Activated naive CD8-positive, alpha-beta T cell treated with anti-CD3 and anti-CD28 coated beads, Interleukin-2, amount 50 U/mL, for 16 hours (primary cell): ENCODE data around the gene CENPU.

Source experiments
- DNase-seq: peaks from one replicate; pipeline ENCODE4 v3.0.0-alpha.2; 2020; ENCODE audit warnings: low read depth, low spot score

The CENPU gene

DNA sequence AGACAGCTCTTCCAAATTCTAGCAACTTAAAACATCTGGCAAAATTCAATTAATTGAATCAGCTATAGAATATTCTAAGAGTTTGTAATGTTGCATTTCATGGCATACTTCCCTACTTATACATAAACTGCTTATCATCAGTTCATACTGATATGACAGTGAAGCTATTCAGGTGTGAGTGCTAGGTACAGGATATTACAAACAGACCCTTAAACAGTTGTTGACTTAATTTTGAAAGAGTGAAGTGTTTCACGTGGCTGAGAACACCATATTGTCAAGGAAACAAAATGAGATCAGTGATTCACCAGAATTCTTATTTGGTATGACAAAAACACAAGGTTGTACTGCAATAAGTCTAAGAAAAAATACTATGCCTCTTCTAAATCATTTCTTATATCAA lies 27.4 kb downstream of the CENPU start:
- no peak for DNase-seq

DNA sequence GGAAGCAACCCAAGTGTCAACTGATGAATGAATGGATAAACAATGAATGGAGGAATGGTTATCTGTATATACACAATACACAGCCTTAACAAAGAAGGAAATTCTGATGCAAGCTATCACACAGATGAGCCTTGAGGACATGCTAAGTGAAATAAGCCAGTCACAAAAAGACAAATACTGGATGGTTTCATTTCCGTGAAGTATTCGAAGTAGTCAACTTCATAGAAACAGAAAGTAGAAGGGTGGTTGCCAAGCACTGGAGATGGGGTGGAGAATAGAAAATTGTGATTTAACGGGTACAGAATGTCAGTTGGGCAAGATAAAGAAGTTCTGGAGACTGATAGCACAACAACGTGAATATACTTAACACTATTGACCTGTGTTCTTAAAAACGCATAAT lies 28.2 kb downstream of the CENPU start:
- no peak for DNase-seq

GRCh38 chr4:184702114-184702513 lies 31.8 kb downstream of the CENPU start:
- DNase-seq = no peak

GRCh38 chr4:184699941-184700340 lies 34.0 kb downstream of the CENPU start:
- DNase-seq = no peak

GRCh38 chr4:184697956-184698355 lies 35.9 kb downstream of the CENPU start:
- DNase-seq = no peak

- DNase-seq = no peak
These were observed 38.6 kb downstream of the CENPU start for GRCh38 chr4:184695178-184695896.

DNA sequence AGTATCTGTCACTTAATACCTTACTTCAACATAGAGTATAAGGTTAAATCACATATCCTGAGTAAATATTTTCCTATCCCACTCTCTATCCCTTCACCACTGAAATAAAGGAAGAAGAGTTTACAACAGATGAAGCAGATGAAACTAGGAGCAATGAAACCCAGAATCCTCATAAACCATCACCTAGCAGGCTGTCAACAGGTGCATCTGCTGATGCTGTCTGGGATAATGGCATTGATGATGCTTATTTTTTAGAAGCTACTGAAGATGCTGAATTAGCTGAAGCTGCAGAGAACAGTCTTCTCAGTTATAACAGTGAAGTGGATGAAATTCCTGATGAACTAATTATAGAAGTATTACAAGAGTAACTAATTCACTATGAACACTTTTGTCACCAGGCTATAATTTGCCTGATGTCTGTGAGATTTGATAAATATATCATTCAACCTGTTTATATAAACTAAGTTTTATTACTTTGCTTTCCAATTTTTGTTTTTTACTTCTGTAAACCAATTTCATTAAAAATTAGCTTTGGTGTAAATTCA lies 39.4 kb downstream of the CENPU start:
- DNase-seq = no peak

GRCh38 chr4:184693056-184693455 lies 40.8 kb downstream of the CENPU start:
- DNase-seq = no peak

DNA sequence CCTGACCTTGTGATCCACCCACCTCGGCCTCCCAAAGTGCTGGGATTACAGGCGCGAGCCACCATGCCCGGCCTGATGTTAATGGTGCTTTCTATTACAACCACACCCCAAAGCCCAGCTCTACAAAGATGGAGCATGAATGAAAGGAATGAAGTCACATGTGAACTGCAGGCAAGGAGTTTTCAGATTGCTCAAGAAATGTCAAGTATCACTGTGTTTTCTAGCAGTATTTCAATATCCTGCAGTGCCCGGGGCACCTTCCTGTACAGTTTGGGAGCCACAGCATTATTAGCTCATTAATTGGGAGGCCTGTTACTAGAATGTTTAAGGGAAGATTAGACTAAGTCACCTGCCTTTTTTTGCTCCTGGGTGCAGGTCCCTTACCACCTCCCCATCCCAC lies 44.2 kb downstream of the CENPU start:
- no peak for DNase-seq

DNA sequence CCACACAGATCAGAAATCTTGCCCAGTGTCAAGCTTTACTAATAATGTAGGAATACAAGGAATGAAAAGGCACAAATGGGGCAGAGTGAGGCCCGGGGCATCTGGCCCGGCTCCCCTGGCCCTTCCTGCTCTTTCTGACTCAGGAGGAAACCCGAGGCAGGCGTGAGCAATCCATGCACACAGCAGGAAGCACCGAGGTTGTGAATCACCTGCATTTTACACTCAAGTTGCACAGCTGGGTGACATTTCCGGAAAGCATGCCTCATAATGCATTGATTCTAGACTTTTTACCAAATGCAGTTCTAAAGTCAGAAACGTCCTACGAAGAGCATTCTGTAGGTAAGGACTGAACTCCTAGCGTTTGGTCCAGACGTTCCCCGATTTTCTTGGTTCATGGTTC lies 45.4 kb downstream of the CENPU start:
- no peak for DNase-seq

- DNase-seq = no peak
These were observed 45.9 kb downstream of the CENPU start for GRCh38 chr4:184688005-184688404.

DNA sequence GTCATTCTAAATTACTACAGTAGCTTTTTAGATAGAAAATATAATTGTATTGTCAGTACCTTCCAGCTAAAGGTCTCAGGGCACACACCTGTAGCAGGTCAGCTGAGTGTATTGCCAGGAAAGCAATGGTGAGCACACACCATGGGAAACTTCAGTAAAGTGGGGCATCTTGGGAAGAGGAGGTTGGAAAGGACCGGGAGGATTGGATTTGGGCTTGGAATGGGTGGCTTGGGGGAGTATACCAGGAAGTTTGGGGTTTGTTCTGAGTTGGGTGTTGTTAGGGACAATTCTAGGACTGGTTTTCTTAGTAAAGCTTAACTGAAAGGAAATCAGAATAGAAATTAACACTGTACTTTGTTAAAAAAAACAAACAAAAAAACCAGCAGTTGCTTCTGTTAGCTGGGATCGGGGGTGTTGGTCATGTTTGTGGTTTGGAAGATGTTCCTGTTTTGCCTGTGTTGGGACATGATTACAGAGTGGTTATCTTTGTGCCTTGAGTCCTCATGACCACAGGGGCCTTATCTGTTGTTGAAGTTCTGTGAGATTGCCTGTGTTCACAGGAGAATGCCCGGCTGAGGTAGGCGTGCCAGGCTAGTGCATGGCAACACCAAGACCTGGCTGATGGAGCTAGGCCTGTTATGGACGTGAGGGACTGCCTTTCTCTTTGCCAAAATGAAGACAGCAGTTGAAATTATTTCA lies 49.3 kb downstream of the CENPU start:
- no peak for DNase-seq

DNA sequence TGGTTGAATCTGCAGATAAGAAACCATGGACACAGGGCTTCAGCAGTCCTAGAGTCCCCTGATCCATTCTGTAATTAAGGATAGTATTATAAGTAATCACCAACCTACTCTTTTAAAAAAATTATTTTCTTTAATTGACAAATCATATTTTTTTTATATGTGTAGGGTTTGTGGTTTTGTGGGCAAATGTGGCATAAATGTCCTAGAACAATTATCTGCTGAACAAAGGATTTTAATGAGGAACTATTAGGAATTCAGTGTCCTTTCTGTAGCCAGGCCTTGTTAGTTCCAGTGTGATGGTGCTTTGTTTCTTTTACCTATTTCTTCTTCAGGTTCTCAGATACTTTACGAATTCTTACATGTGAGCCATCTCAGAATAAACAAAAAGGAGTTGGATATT lies 52.0 kb downstream of the CENPU start:
- DNase-seq = no peak

GRCh38 chr4:184680698-184681097 lies 53.2 kb downstream of the CENPU start:
- no peak for DNase-seq

GRCh38 chr4:184675821-184676492 lies 57.9 kb downstream of the CENPU start:
- no peak for DNase-seq

DNA sequence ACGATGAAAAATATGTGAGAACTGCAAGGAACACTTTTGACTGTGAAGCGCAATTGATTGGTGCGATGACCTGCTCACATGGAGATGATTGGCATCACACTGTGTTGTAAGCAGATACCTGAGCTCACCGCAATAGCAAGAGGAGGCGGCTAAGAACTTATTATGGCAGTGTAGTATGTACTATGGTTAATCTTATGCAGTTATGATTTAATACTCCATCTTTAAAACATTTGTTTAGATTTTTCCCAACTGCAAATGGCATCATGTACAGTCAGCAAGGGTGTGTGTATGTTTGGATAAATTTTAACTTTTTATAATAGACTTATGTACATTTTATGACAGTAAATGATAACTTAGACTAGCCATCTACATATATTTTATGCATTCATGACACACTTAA lies 58.9 kb downstream of the CENPU start:
- DNase-seq = no peak

DNA sequence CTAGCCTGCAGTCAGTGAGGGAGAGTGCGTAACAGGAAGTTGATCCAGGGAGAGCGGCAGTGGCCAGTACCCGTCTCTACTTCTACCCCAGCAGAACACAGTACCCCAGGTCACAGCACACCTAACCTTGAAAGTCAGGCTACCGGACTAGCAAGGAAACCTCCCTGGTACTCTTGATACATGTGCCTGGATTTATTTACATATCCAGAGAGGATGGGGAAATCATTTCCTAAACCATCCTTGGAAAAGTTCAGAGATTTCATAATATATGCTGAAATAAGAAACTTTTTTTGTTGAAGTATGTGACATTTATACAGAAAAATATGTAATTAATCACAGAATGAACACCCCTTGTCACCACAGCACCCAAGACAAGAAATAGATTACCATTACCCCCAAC lies 59.9 kb downstream of the CENPU start:
- no peak for DNase-seq

GRCh38 chr4:184672741-184673140 lies 61.2 kb downstream of the CENPU start:
- no peak for DNase-seq

GRCh38 chr4:184671101-184671500 lies 62.8 kb downstream of the CENPU start:
- DNase-seq = no peak

- DNase-seq = no peak
These were observed 64.6 kb downstream of the CENPU start for GRCh38 chr4:184669251-184669650.

GRCh38 chr4:184668511-184669114 lies 65.3 kb downstream of the CENPU start:
- no peak for DNase-seq

DNA sequence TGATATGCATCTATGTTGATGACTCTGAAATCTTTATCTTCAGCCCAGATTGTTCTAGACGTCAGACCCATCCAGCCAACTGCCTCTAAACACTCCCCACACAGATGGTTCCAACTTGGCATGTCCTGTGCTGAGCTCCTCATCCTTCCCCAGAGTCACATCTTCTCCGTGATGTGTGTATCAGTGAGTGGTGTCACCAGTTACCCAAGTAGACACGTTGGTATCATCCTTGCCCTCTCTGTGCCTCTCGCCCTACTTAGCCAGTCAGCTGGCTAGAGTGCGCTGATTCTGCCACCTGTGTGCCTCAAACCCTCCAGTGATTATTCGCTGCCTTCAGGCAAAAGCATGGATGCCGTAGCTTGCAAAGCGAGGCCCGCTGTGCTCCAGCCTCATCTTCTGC lies 65.8 kb downstream of the CENPU start:
- DNase-seq = no peak
